Putamen (tissue), 1 donor: ENCODE data around the gene ZNG1C.
"Not testable (repeated sequence)": the region's sequence is repeated elsewhere in the genome, so short reads cannot be mapped to it uniquely, and the experiment has no call there.

ENCODE experiments used
- DNase-seq: peaks from one replicate; pipeline ENCODE4 v3.0.0-alpha.2; 2016; ENCODE audit warnings: low spot score

Gene ZNG1C

DNA sequence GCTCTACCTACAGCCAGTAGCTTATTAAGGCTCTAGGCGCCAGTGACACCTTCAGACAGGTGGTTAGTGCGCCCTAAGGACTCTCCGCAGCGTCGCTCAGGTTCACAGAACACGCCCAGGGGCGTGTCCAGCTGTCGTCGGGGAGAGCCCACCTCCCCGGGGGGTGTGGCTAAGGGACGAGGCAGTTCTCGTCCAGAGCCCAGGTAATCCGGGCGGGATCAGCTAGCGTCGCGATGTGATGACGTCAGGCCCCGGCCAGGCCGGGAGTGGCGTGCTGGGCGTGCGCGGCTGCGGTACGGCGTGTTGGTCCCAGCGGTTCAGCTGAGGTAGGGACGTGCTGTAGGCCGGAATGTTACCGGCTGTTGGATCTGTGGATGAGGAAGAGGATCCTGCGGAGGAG lies at the start of gene ZNG1C:
Gene ZNG1C (plus strand): TSS at position 301 of the 400 bp plus-strand sequence. CDS start 49 bp downstream, at position 350.
- not testable (repeated sequence) for DNase-seq

DNA sequence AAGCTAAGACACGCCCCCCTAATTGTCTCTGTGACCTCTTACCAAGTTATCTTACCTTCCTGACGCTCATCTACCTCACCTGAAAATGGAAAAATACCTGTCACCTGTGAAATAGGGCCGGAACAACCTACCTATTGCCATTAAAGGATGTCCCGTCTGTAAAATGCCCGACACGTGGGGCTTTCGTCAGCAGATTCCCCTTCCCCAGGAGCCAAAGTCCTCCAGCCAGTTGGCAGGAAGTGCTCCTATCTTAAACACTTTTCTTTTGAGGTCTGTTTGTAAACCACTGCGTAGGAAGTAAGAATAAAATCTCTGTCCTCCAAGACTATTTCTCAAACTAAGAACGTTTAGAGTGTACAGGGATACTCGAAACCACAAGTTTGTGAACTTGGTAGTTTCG lies 654 bp downstream of the ZNG1C start:
- DNase-seq, result not testable (repeated sequence)

DNA sequence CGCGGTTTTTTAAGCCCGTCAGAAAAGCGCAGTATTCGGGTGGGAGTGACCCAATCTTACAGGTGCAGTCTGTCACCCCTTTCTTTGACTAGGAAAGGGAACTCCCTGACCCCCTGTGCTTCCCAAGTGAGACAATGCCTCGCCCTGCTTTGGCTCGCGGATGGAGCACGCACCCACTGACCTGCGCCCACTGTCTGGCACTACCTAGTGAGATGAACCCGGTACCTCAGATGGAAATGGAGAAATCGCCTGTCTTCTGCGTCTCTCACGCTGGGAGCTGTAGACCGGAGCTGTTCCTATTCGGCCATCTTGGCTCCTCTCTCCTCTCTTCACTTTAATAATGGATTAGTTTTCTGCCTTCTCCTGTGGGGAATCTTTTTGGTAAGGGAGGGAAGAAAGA lies 39.3 kb downstream of the ZNG1C start:
- not testable (repeated sequence) for DNase-seq

DNA sequence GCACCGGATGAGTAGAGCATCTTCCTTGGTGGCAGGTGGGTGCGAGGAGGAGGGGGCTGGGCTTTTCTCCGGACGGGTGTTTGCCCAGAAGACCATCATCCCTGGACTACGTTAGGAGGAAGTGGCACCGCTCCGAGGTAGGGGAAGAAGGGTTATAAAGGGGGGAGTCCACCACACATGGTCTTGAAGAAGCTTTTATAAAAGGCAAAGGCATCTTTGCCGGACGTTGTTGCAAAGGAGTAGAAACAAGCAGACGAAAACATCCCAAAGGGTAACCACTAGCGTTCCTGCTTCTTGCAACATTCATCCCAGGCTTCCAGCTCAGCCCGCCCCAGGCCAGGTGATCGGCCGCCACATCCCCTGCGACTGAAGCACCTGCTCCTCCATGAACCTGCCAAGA lies 60.8 kb downstream of the ZNG1C start, which contains the start of gene FOXD4L3:
Gene FOXD4L3 (plus strand): TSS at position 301 of the 400 bp plus-strand sequence. CDS start 85 bp downstream, at position 386.
- DNase-seq, result not testable (repeated sequence)

DNA sequence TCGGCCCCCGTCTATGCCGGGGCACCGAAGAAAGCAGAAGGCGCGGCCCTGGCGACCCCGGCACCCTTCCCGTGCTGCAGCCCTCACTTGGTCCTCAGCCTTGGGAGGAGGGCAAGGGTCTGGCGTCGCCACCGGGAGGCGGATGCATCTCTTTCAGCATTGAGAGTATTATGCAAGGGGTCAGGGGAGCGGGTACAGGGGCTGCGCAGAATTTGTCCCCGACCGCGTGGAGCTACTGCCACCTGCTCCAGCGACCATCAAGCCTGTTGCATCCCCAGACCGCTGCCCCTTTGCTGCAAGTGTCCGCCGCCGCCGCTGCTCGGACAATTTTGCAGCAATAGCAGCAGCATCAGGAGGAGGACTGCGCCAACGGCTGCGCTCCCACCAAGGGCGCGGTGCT lies 62.0 kb downstream of the ZNG1C start:
- DNase-seq, result not testable (repeated sequence)

DNA sequence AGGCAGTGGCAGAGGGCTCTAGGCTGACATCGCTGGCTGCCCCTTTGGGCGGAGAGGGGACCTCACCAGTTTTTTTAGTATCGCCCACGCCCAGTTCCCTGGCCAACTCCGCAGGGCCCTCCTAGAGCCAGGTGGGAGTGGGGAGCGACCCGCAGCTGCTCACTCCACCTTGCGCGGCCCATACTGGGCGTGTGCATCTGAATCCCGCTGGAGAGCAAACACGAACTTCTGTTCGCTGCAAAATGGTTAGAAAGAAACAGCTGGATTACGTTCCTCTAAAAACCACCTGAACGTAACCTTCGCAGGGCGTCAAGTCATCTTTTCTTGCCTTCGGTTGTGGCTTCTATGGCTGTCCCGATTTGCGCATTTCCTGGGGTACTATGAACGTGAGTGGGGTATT lies 62.4 kb downstream of the ZNG1C start:
- DNase-seq, result not testable (repeated sequence)

DNA sequence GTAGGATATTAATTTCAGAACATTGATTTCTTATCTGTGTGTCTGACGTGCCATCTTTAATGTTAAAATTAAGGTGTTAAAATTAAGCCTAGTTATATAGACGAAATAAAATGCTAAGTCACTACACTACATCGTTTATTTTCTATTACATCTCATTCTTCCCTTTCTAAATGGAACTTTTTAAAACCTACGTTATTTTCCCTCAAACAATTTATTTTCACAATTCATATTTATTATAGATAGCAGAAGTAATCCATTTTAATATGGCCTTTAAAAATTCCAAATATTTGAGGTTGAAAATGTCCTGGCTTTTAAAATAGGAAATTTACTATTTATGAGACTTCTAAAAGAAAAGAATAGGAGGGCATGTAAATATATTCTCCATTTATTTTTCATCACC lies 63.0 kb downstream of the ZNG1C start:
- not testable (repeated sequence) for DNase-seq

- not testable (repeated sequence) for DNase-seq
Observed at GRCh38 chr9:68305680-68306285, 64.0 kb downstream of the ZNG1C start.

DNA sequence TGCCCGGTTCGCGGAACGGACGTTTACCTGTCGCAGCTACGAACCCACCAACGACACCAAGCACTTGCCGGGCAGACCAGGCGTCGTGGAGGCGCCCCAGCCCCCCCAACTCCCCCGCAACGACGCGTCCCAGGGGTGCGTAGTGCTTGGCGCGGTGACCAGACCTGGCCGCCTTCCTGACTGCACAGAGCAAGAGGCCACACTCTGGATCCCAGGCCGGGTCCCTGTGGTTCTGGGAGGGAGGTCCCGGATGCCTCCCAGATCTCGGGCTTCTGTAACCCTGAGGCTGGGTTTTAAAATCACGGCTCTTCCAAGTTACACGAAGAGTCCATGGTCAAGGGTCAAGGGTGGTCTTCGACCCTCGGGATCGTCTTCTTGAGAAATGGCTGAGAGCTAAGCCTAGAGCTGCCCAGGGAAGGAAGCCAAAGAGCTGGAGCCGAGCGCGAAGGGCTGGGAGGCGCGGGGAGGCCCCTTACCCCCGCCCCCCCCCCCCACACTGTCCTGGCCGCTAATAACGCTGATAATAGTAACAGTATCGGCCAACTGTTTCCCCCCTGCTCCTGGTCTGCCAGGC lies 64.7 kb downstream of the ZNG1C start:
- not testable (repeated sequence) for DNase-seq

DNA sequence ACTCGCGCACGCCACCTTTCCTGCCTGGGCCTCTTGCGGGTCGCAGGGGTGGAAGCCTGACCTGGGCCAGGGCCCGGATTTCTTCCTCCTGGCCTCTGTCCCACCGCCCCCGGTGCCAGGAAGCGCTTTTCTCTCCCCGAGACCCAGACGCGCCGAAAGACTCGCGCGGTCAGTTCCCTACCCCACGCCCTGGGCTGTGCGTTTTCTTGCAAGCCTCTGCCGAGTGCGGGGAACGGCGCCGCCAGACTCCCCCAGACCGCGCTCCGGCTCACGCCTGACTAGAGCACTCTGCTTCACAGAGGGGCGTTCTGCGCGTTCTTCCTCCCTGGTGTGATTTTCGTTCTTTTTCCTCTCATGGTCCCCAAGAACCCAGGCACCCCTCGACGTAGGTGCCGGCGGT lies 65.3 kb downstream of the ZNG1C start:
- DNase-seq, result not testable (repeated sequence)

- not testable (repeated sequence) for DNase-seq
Observed at GRCh38 chr9:68307654-68308053, 65.9 kb downstream of the ZNG1C start.

DNA sequence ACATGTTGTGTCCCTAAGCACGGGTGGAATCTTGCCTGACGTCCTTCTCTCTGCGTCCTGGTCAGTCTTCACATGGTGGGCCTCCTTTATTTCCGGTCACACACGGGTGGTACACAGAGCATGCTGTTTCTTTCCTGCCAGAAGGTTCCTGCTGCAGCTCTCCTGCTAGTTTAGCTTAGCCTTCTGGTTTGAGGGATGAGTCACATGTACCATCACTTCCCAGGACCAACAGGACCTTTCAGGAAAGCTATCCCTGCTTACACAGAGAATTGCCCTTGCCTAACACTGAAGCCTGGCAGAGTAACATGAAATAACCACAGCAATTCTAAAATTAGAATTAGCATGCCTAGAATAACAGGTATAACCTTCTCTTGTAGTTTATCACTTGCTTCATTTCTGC lies 69.4 kb downstream of the ZNG1C start:
- DNase-seq, result not testable (repeated sequence)

DNA sequence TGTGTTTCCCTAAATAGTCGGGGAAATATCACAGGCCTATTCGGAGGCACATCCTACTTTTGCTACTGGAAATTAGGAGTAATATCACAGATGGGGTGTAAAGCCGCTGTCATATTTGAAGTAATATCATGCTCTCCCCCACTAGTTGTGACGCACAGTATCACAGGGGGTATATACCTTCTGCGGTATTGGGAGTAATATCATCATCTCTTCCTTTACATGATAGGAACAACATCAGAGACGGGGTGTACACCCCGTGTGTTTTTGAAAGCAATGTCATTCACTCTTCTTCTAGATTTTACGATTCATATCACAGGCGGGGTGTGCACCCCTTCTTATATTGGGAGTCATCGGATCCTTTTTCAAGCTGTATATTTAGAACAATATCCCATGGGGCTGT lies 76.4 kb downstream of the ZNG1C start:
- DNase-seq, result not testable (repeated sequence)

DNA sequence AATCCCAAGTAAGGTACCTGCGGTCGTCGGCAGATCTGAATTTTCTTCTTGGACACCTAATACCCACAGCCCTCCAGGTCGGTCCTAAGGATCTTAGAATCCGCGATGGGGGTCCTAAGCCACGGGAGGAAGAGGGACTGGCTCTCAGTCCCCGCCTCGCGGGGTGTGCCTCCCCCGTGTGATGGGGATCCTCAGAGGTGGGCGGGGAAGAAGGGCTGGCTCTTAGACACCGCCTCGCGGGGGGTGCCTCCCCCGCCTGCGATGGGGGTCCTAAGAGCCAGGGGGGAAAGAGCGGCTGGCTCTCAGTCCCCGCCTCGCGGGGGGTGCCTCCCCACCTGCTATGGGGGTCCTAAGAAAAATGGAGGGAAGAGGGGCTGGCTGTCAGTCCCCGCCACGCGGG lies 82.0 kb downstream of the ZNG1C start:
- not testable (repeated sequence) for DNase-seq

DNA sequence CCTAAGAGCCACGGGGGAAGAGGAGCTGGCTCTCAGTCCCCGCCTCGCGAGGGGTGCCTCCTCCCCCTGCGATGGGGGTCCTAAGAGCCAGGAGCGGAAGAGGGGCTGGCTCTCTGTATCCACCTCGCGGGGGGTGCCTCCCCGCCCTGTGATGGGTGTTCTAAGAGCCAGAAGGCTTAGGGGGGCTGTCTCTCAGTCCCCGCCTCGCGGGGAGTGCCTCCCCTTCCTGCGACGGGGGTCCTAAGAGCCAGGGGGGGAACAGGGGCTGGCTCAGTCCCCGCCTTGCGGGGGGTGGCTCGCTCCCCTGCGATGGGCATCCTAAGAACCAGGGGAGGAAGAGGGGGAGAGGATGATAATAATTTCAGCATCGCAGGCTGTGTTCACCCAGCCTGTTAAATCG lies 82.7 kb downstream of the ZNG1C start:
- not testable (repeated sequence) for DNase-seq

GRCh38 chr9:68329106-68329505 lies 87.3 kb downstream of the ZNG1C start:
- not testable (repeated sequence) for DNase-seq

- DNase-seq, result not testable (repeated sequence)
Observed at GRCh38 chr9:68330531-68331173, 88.9 kb downstream of the ZNG1C start.

GRCh38 chr9:68332122-68332521 lies 90.3 kb downstream of the ZNG1C start:
- DNase-seq, result not testable (repeated sequence)

DNA sequence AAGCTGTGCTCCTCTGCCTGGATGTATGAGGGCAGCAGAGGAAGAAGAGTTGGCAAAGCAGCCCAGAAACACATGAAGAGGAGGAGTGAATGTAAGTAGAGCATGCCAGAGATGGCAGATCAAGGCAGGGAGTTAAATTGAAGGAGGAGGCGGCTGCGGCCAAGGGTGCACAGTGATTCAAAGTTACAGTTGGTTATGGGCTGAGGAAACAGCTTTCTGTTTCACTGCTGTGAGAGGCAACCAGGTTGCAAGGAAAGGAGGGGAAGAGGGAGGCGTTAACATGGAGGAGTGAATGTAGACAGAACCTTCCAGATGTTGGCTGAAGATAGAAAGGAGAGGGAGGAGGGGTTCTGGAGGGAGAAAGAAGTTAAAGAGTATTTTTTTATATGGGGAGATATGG lies 94.2 kb downstream of the ZNG1C start:
- not testable (repeated sequence) for DNase-seq

DNA sequence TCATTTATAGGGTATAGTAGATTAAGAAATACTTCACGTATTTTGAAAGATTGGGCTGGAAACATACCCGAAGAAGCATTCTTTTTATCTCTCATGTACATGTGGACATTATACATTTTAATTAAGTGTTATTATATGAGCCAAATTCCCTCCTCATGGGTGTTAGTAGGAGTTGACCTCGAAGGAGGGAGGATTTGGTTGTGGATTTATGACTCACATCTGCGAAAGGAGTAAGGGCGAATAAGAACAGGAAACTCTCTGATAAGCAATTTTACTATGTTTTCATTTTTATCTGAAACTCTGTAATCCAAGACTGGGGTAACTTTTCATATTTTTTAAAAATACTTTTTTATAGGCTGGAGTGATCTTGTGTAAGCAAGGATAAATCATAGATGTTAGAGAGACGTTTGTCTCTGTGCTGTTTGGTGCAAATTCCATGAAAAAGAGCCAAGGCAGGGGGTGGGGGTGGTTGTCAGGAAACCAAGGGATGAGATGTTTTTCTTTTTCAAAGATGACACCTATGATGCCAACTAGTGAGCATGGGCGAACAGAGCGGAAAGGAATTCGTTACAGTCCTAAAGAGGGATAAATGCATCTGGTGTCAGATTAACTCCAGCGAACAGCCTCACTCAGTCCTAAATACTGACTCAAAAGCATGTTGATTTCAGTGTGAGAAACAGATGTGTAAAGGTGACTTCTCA lies 95.0 kb downstream of the ZNG1C start:
- not testable (repeated sequence) for DNase-seq

DNA sequence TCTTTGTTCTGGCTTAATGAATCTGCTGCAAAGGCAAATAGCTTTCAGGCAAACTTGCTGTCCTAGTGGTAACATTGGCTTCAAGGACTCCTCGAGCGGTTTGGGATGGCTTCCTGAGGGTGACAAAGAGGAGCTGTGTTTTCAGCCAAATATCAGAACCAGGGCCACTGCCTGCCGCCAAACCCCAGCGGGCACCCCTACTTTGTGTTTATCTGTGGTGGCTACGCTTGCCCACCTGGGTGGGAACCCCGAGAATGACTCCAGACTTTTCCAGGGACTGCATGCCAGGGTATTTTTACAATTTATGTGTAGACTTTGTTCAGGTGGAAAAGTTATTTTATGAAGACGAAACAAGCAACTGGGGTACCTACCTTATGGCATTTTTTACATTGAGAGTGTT lies 96.2 kb downstream of the ZNG1C start:
- not testable (repeated sequence) for DNase-seq

- DNase-seq, result not testable (repeated sequence)
Observed at GRCh38 chr9:68342265-68343025, 100.7 kb downstream of the ZNG1C start.
